ENCODE data around the gene TSPAN14. TPM values are rescaled to one million over a fixed set of nuclear protein-coding genes. Genes with fewer than 3 reads are reported as not detected.
A peak's percentile ranks its signal among the peaks of the same experiment; 100 is the strongest.

Gene TSPAN14
- total RNA-seq, 1 experiment from 2014 or later, result 46.8 TPM

- Mint-ChIP-seq H3K36me3 (ENCODE audit: insufficient read depth in 1 of 3, low read depth in 3 of 3) (no peaks in the 10 kb centered on the region; a peak in 1 of 7 replicates), H3K27me3 (ENCODE audit: low read depth) (peaks cover 23% of the 10 kb centered on the region), H3K9me3 (no peaks in the 10 kb centered on the region), H3K27ac (peak overlapping the region in 1 of 3 experiments; percentile 68; a peak in 1 of 7 replicates), H3K4me1 (peaks cover 14% of the 10 kb centered on the region in 2 experiments), H3K4me3 (no peak overlapping the region)
- H3K9me3 ChIP-seq (ENCODE audit: control insufficient read depth, low read depth, low read length), result no peaks in the 10 kb centered on the region
- H4K91ac ChIP-seq (ENCODE audit: insufficient read length, low read depth, low read length), result no peak overlapping the region
- no peak overlapping the region for H4K5ac ChIP-seq (ENCODE audit: insufficient read length, low read depth, low read length)
- WGBS (ENCODE audit: extremely low coverage, insufficient read length, low lambda C conversion rate), result no CpG with 5 or more reads among the region's 2 CpGs
- H3K9ac ChIP-seq (ENCODE audit: extremely low read depth, insufficient read length, low read length), result no peak overlapping the region
- H3K4ac ChIP-seq (ENCODE audit: low read depth, low read length), result no peak overlapping the region
- DNase-seq, result no peak
- no peak overlapping the region for H3K18ac ChIP-seq (ENCODE audit: insufficient read length, low read depth, low read length)
- H4K20me1 ChIP-seq (ENCODE audit: control insufficient read depth, insufficient read depth, insufficient read length), result no peaks in the 10 kb centered on the region
- no peak overlapping the region for H3K23ac ChIP-seq (ENCODE audit: insufficient read length, low read depth, low read length)
- no peaks in the 10 kb centered on the region for H3K79me2 ChIP-seq (ENCODE audit: insufficient read depth, low read length)
- no peak overlapping the region for H4K8ac ChIP-seq (replicated peaks; ENCODE audit: insufficient read length, low read depth, low read length)
- no peak overlapping the region for H2BK20ac ChIP-seq (ENCODE audit: low read depth, low read length, poor library complexity, severe bottlenecking)
- no peak overlapping the region for H3T11ph ChIP-seq (ENCODE audit: low read length)
- H3K23me2 ChIP-seq (ENCODE audit: insufficient read length, low read depth, low read length, poor library complexity, severe bottlenecking), result no peaks in the 10 kb centered on the region
- H2AFZ ChIP-seq (ENCODE audit: low read length), result no peak overlapping the region
- peaks cover 3% of the 10 kb centered on the region; the same call in 1 of the 2 replicates for H3K4me1 ChIP-seq (ENCODE audit: insufficient read depth, low read length)
- no peak overlapping the region for H2BK120ac ChIP-seq (ENCODE audit: low read depth, low read length, poor library complexity, severe bottlenecking)
- no peak overlapping the region for H2AK5ac ChIP-seq (ENCODE audit: insufficient read length, low read length)
- H2BK5ac ChIP-seq (ENCODE audit: insufficient read length, low read length), result no peak overlapping the region
- no peak overlapping the region for H3K27ac ChIP-seq (ENCODE audit: insufficient read length, low read depth, low read length)
- no peak overlapping the region for H2BK12ac ChIP-seq (ENCODE audit: insufficient read length, low read depth, low read length)
- H3K27me3 ChIP-seq (ENCODE audit: insufficient read depth, low read length), result no peaks in the 10 kb centered on the region
- H3K4me2 ChIP-seq (ENCODE audit: insufficient read depth, insufficient read length, low read length), result no peak overlapping the region
- no peak overlapping the region for H3K14ac ChIP-seq (ENCODE audit: insufficient read depth, low read length)
- H3K79me1 ChIP-seq (ENCODE audit: insufficient read depth, low read depth, low read length, poor library complexity, severe bottlenecking), result no peaks in the 10 kb centered on the region
- H2BK15ac ChIP-seq (ENCODE audit: low read depth, low read length), result no peak overlapping the region
- no peak overlapping the region for H3K56ac ChIP-seq (ENCODE audit: insufficient read length, low read depth, low read length)
- TF ChIP-seq CTCF (conservative IDR thresholded peaks at IDR 0.05), result no peak
Measured at GRCh38 chr10:80449520-80449919, 4.6 kb upstream of the TSPAN14 start.
